Measurements from ENCODE around the gene MAX. TPM values are rescaled to one million over a fixed set of nuclear protein-coding genes. Genes with fewer than 3 reads are reported as not detected.

MAX gene
- total and polyA plus RNA-seq, 2 of the 8 experiments (the other 6 are each of a cell fraction or from before 2014, with no cell fraction given), result 36.9 to 65.1 TPM

GRCh38 chr14:65103150-65103760, 938 bp upstream of the MAX start (continued):
- TF ChIP-seq CBX5 (IDR thresholded peaks at IDR 0.05; ENCODE audit: low read depth, low read length) (no peak), PHF8 (conservative IDR thresholded peaks at IDR 0.05; ENCODE audit: low read depth, low read length) (peak; percentile 31; the same call in 1 of the 2 replicates)
